ENCODE data around the gene TSSK3. TPM values are rescaled to one million over a fixed set of nuclear protein-coding genes. Genes with fewer than 3 reads are reported as not detected.

Gene TSSK3
- total and polyA plus RNA-seq, 9 of the 15 experiments (the other 6 are each of a cell fraction or from before 2014, with no cell fraction given), result 0.27 to 2.8 (median 1.9) TPM

DNA sequence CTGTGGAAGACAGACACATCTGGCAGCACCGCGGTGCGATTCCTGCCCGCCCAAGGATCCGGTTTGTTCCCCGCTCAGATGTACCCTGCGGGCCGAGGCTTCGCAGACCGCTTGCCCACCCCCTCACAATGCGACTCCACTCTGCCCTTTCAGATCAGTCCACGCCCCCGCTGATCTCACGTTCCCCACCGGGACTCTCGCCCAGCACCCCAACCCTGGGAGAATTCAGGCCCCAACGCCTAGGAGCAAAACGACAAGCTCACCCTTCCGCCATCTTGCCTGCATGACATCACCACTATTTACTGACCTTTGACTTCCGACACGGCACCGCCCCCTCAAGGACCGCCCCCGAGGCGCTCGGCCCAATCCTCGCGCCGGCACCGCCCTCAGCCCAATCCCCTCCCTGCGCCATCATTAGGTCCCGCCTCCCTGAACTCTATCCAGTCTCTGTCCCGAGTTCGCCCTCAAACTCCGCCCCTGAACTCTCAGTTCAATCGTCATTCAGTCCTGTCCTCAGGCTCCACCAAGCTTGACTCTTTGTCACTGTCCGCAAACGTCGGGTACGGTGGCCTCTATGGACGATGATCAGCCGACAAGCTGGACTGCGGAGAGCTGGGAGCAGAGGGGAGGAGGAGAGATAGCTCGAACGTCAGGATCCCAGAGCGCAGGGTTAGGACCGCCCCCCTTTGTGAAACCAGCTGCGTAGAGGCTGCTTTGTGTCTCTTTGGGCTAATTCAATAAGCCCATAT is 32.0 kb downstream of the TSSK3 start, which contains the start of gene BSDC1 (continued):
- TF ChIP-seq, protein P1, sequence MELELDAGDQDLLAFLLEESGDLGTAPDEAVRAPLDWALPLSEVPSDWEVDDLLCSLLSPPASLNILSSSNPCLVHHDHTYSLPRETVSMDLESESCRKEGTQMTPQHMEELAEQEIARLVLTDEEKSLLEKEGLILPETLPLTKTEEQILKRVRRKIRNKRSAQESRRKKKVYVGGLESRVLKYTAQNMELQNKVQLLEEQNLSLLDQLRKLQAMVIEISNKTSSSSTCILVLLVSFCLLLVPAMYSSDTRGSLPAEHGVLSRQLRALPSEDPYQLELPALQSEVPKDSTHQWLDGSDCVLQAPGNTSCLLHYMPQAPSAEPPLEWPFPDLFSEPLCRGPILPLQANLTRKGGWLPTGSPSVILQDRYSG (tag; conservative IDR thresholded peaks at IDR 0.05; ENCODE audit: low read depth), result no peak
- TF ChIP-seq, protein P2, sequence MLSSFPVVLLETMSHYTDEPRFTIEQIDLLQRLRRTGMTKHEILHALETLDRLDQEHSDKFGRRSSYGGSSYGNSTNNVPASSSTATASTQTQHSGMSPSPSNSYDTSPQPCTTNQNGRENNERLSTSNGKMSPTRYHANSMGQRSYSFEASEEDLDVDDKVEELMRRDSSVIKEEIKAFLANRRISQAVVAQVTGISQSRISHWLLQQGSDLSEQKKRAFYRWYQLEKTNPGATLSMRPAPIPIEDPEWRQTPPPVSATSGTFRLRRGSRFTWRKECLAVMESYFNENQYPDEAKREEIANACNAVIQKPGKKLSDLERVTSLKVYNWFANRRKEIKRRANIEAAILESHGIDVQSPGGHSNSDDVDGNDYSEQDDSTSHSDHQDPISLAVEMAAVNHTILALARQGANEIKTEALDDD (IDR thresholded peaks at IDR 0.05), result peak; percentile 80
- TF ChIP-seq, protein P3, sequence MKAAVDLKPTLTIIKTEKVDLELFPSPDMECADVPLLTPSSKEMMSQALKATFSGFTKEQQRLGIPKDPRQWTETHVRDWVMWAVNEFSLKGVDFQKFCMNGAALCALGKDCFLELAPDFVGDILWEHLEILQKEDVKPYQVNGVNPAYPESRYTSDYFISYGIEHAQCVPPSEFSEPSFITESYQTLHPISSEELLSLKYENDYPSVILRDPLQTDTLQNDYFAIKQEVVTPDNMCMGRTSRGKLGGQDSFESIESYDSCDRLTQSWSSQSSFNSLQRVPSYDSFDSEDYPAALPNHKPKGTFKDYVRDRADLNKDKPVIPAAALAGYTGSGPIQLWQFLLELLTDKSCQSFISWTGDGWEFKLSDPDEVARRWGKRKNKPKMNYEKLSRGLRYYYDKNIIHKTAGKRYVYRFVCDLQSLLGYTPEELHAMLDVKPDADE (conservative IDR thresholded peaks at IDR 0.05; ENCODE audit: control insufficient read depth, low read depth, low read length), result peak; percentile 56; the same call in 1 of the 2 replicates
- TF ChIP-seq, protein P4, sequence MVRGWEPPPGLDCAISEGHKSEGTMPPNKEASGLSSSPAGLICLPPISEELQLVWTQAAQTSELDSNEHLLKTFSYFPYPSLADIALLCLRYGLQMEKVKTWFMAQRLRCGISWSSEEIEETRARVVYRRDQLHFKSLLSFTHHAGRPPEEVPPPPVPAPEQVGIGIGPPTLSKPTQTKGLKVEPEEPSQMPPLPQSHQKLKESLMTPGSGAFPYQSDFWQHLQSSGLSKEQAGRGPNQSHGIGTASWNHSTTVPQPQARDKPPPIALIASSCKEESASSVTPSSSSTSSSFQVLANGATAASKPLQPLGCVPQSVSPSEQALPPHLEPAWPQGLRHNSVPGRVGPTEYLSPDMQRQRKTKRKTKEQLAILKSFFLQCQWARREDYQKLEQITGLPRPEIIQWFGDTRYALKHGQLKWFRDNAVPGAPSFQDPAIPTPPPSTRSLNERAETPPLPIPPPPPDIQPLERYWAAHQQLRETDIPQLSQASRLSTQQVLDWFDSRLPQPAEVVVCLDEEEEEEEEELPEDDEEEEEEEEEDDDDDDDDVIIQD (CRISPR knock-in tag; IDR thresholded peaks at IDR 0.05), result no peak
- no peak for TF ChIP-seq SMARCA5 (IDR thresholded peaks at IDR 0.05)
- no peak for TF ChIP-seq ZNF282 (CRISPR knock-in tag; IDR thresholded peaks at IDR 0.05)
- TF ChIP-seq HDAC3 (IDR thresholded peaks at IDR 0.05; ENCODE audit: borderline replicate concordance, partially characterized antibody), result peak; percentile 32
- TF ChIP-seq ZNF232 (CRISPR knock-in tag; IDR thresholded peaks at IDR 0.05), result no peak; the same call in 1 of the 2 replicates
- TF ChIP-seq SPI1 (IDR thresholded peaks at IDR 0.05; ENCODE audit: borderline replicate concordance, low read depth, low read length), result no peak
- TF ChIP-seq ZBTB1 (CRISPR knock-in tag; IDR thresholded peaks at IDR 0.05; ENCODE audit: borderline replicate concordance, low read depth), result no peak
- no peak for TF ChIP-seq BCL6 (CRISPR knock-in tag; IDR thresholded peaks at IDR 0.05)
- TF ChIP-seq HEY1 (CRISPR knock-in tag; IDR thresholded peaks at IDR 0.05; ENCODE audit: borderline replicate concordance), result no peak
- TF ChIP-seq, protein P5, sequence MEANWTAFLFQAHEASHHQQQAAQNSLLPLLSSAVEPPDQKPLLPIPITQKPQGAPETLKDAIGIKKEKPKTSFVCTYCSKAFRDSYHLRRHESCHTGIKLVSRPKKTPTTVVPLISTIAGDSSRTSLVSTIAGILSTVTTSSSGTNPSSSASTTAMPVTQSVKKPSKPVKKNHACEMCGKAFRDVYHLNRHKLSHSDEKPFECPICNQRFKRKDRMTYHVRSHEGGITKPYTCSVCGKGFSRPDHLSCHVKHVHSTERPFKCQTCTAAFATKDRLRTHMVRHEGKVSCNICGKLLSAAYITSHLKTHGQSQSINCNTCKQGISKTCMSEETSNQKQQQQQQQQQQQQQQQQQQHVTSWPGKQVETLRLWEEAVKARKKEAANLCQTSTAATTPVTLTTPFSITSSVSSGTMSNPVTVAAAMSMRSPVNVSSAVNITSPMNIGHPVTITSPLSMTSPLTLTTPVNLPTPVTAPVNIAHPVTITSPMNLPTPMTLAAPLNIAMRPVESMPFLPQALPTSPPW (CRISPR knock-in tag; IDR thresholded peaks at IDR 0.05), result peak; percentile 85
- TF ChIP-seq U2AF1 (optimal IDR thresholded peaks at IDR 0.05; ENCODE audit: low read depth, low read length), result no peak
- TF ChIP-seq, protein P6, sequence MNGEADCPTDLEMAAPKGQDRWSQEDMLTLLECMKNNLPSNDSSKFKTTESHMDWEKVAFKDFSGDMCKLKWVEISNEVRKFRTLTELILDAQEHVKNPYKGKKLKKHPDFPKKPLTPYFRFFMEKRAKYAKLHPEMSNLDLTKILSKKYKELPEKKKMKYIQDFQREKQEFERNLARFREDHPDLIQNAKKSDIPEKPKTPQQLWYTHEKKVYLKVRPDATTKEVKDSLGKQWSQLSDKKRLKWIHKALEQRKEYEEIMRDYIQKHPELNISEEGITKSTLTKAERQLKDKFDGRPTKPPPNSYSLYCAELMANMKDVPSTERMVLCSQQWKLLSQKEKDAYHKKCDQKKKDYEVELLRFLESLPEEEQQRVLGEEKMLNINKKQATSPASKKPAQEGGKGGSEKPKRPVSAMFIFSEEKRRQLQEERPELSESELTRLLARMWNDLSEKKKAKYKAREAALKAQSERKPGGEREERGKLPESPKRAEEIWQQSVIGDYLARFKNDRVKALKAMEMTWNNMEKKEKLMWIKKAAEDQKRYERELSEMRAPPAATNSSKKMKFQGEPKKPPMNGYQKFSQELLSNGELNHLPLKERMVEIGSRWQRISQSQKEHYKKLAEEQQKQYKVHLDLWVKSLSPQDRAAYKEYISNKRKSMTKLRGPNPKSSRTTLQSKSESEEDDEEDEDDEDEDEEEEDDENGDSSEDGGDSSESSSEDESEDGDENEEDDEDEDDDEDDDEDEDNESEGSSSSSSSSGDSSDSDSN (IDR thresholded peaks at IDR 0.05; ENCODE audit: borderline replicate concordance in 1 of 2, low read depth in 2 of 2, low read length in 2 of 2), result peak; percentile 55 to 96; a peak in 2 of 4 replicates
